ENCODE measurements around the gene C19orf38.
A peak's percentile ranks its signal among the peaks of the same experiment; 100 is the strongest.

DNA sequence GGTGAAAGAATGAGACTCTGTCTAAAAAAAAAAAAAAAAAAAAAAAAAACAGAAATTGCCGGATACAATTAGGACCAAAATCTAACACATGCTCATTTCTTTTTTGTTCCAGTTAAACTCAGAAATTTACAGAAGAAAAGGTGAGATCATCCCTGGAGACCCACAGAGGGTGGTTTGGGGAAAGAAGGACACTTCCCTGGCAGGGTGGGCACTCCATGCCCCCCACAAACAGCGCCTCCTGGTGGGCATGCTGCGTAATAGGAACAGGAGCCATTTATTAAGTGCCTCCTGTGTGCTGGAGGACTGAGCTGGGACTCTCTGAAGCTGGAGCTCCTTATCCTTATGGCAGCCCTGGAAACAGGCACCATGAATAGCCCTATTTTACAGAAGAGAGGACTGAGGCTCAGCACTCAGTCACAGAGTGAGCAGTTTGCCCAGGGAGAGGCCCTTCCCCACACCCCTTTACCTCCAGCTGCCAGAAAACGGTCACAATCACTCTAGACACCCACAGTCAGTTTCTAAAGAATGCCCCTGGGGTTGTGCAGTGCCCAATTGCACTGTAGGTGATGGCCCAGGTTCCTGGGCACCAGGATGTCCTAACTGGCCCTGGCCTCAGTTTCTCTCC lies 10.1 kb downstream of the C19orf38 start:
- no peak for TF ChIP-seq BHLHE40 (IDR thresholded peaks at IDR 0.05; ENCODE audit: low read depth, low read length)
- TF ChIP-seq, protein P1, sequence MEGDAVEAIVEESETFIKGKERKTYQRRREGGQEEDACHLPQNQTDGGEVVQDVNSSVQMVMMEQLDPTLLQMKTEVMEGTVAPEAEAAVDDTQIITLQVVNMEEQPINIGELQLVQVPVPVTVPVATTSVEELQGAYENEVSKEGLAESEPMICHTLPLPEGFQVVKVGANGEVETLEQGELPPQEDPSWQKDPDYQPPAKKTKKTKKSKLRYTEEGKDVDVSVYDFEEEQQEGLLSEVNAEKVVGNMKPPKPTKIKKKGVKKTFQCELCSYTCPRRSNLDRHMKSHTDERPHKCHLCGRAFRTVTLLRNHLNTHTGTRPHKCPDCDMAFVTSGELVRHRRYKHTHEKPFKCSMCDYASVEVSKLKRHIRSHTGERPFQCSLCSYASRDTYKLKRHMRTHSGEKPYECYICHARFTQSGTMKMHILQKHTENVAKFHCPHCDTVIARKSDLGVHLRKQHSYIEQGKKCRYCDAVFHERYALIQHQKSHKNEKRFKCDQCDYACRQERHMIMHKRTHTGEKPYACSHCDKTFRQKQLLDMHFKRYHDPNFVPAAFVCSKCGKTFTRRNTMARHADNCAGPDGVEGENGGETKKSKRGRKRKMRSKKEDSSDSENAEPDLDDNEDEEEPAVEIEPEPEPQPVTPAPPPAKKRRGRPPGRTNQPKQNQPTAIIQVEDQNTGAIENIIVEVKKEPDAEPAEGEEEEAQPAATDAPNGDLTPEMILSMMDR (conservative IDR thresholded peaks at IDR 0.05; ENCODE audit: low read depth, low read length), result peak; percentile 69
- no peak for TF ChIP-seq POLR2A (IDR thresholded peaks at IDR 0.05; ENCODE audit: low read depth, low read length)
- TF ChIP-seq RCOR1 (IDR thresholded peaks at IDR 0.05; ENCODE audit: insufficient replicate concordance, low read length), result no peak
- peak; percentile 47 for TF ChIP-seq SMC3 (IDR thresholded peaks at IDR 0.05; ENCODE audit: low read depth, low read length)
- TF ChIP-seq CEBPB (IDR thresholded peaks at IDR 0.05; ENCODE audit: low read depth, low read length), result no peak
- TF ChIP-seq CHD1 (IDR thresholded peaks at IDR 0.05; ENCODE audit: low read depth, low read length), result no peak
- no peak for TF ChIP-seq RFX5 (IDR thresholded peaks at IDR 0.05; ENCODE audit: low read depth, low read length)
- TF ChIP-seq MAZ (IDR thresholded peaks at IDR 0.05; ENCODE audit: borderline replicate concordance, low read depth, low read length), result peak; percentile 57; the same call in 1 of the 2 replicates
- TF ChIP-seq MXI1 (IDR thresholded peaks at IDR 0.05; ENCODE audit: borderline replicate concordance, low read depth, low read length), result no peak
- TF ChIP-seq, protein P2, sequence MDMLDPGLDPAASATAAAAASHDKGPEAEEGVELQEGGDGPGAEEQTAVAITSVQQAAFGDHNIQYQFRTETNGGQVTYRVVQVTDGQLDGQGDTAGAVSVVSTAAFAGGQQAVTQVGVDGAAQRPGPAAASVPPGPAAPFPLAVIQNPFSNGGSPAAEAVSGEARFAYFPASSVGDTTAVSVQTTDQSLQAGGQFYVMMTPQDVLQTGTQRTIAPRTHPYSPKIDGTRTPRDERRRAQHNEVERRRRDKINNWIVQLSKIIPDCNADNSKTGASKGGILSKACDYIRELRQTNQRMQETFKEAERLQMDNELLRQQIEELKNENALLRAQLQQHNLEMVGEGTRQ (IDR thresholded peaks at IDR 0.05; ENCODE audit: low read depth, low read length), result no peak

All from IMR-90 (cell line).